ENCODE measurements around the gene HID1. TPM values are rescaled to one million over a fixed set of nuclear protein-coding genes. Genes with fewer than 3 reads are reported as not detected.

HID1 gene
- total and polyA plus RNA-seq, 9 of the 15 experiments (the other 6 are each of a cell fraction or from before 2014, with no cell fraction given) = 0.14 to 2.1 (median 0.54) TPM; not detected in 2

GRCh38 chr17:74987909-74988711 lies 15.6 kb upstream of the HID1 start (continued):
- TF ChIP-seq ZNF785 (CRISPR knock-in tag; IDR thresholded peaks at IDR 0.05) (no peak), UBTF (IDR thresholded peaks at IDR 0.05; ENCODE audit: borderline replicate concordance in 1 of 2, low read depth in 2 of 2, low read length in 2 of 2) (peak; percentile 53 to 88; a peak in 3 of 4 replicates), ZC3H4 (CRISPR knock-in tag; IDR thresholded peaks at IDR 0.05; ENCODE audit: borderline replicate concordance) (no peak), HDAC8 (tag; IDR thresholded peaks at IDR 0.05) (peak; percentile 31; the same call in 1 of the 2 replicates), SMAD1 (IDR thresholded peaks at IDR 0.05; ENCODE audit: low read depth, low read length, partially characterized antibody) (no peak), ETV6 (IDR thresholded peaks at IDR 0.05; ENCODE audit: borderline replicate concordance in 1 of 2, low read depth in 2 of 2, low read length in 1 of 2) (no peak), ETV6 (CRISPR knock-in tag; IDR thresholded peaks at IDR 0.05; ENCODE audit: borderline replicate concordance) (no peak), VEZF1 (CRISPR knock-in tag; IDR thresholded peaks at IDR 0.05) (peak; percentile 66), HINFP (tag; conservative IDR thresholded peaks at IDR 0.05; ENCODE audit: low read depth) (peak; percentile 17; the same call in 1 of the 2 replicates), RB1 (IDR thresholded peaks at IDR 0.05; ENCODE audit: low read depth) (peak; percentile 55; the same call in 1 of the 2 replicates), CREB1 (IDR thresholded peaks at IDR 0.05) (peak; percentile 42; the same call in 1 of the 2 replicates), CREB1 (CRISPR knock-in tag; IDR thresholded peaks at IDR 0.05) (peak; percentile 72; the same call in 1 of the 2 replicates), MLX (CRISPR knock-in tag; conservative IDR thresholded peaks at IDR 0.05) (no peak), RCOR1 (IDR thresholded peaks at IDR 0.05; ENCODE audit: borderline replicate concordance in 1 of 2, low read depth in 2 of 2, low read length in 2 of 2) (peak in 1 of 2 experiments; percentile 28; a peak in 1 of 4 replicates), C11orf30 (IDR thresholded peaks at IDR 0.05; ENCODE audit: low read depth) (no peak), SNIP1 (IDR thresholded peaks at IDR 0.05; ENCODE audit: low read depth) (no peak), SAP30 (IDR thresholded peaks at IDR 0.05; ENCODE audit: borderline replicate concordance, insufficient read depth, low read depth, low read length, poor library complexity, severe bottlenecking) (peak; percentile 32), ZNF133 (CRISPR knock-in tag; IDR thresholded peaks at IDR 0.05) (no peak), POLR2B (IDR thresholded peaks at IDR 0.05; ENCODE audit: low read depth, partially characterized antibody) (no peak)
